Keratinocyte (primary cell): ENCODE results near the gene MEGF11.

Experiments used
- EZH2 ChIP-seq: IDR thresholded peaks from one replicate; pipeline ENCODE4 v1.6.1; 2012; ENCODE audit warnings: inconsistent platforms, mild to moderate bottlenecking, low read length, moderate library complexity
- TF ChIP-seq, protein P1 (sequence below), 3 experiments: IDR thresholded peaks in 1 of 3; conservative IDR thresholded peaks in 1 of 3; optimal IDR thresholded peaks in 1 of 3; 2 replicates in 2 of 3; 3 replicates in 1 of 3; pipeline versions ENCODE3 to v1.5.1; 2011; ENCODE audit warnings: low read length in 3 of 3, mild to moderate bottlenecking in 3 of 3, moderate library complexity in 2 of 3, control low read depth in 1 of 3, inconsistent platforms in 1 of 3; ENCODE audit not compliant: insufficient read depth in 2 of 3; ENCODE audit errors: extremely low read depth in 1 of 3

DNA sequence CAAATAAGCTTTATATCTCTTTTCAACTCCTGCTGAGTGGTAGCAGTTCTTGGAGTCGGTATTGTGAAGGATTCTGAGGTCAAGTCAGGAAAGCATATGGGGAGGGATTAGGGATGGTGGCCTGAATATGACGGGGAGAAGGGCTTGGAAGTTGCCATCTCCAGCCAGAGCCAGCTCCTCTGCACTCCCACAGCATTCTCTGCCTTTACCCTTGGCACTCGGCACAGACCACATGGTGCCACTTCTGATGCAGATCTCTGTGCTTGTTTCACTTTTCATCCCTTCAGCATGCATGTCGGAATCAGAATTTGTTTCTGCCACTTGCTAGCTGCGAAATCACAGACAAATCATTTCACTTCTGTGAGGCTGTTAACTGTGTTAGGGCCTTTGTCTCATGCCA, 331.8 kb downstream of the MEGF11 start:
- TF ChIP-seq, protein P1, sequence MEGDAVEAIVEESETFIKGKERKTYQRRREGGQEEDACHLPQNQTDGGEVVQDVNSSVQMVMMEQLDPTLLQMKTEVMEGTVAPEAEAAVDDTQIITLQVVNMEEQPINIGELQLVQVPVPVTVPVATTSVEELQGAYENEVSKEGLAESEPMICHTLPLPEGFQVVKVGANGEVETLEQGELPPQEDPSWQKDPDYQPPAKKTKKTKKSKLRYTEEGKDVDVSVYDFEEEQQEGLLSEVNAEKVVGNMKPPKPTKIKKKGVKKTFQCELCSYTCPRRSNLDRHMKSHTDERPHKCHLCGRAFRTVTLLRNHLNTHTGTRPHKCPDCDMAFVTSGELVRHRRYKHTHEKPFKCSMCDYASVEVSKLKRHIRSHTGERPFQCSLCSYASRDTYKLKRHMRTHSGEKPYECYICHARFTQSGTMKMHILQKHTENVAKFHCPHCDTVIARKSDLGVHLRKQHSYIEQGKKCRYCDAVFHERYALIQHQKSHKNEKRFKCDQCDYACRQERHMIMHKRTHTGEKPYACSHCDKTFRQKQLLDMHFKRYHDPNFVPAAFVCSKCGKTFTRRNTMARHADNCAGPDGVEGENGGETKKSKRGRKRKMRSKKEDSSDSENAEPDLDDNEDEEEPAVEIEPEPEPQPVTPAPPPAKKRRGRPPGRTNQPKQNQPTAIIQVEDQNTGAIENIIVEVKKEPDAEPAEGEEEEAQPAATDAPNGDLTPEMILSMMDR (optimal IDR thresholded peaks at IDR 0.05 in 1 of 3, IDR thresholded peaks at IDR 0.05 in 1 of 3, conservative IDR thresholded peaks at IDR 0.05 in 1 of 3; ENCODE audit: extremely low read depth in 1 of 3, insufficient read depth in 2 of 3, low read length in 3 of 3): no peak
- no peak for TF ChIP-seq EZH2
